Measurements from ENCODE around the gene PHYH.
"Not testable (repeated sequence)": the region's sequence is repeated elsewhere in the genome, so short reads cannot be mapped to it uniquely, and the experiment has no call there.

The PHYH gene

DNA sequence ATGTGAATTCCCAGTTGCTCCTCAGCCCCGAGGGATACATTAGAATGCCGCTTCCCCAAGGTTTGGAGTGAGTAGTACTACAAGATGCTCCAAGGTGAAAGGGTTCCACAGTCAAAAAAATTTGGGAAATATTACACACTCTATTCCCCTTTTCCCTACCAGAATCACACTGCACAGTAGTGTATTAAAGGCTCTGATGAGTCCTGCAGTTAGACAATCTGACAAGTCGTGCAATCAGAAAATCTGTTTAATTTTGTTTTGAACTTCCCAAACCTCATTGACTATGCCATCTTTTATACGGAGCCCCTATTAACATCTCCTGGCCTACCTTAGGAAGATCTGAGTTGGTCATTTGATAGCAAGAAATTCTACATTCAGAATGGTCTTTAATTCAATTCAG lies 52.1 kb downstream of the PHYH start:
- H3K4me3 ChIP-seq (ENCODE audit: low read depth, low read length): no peak overlapping the region
- no peak for TF ChIP-seq CTCF (IDR thresholded peaks at IDR 0.05; ENCODE audit: insufficient read depth, low read length, missing control alignments)
- ChIA-PET POLR2A (no interaction called here), CTCF (no interaction called here)
- no peak for DNase-seq (ENCODE audit: low read depth, low spot score)

DNA sequence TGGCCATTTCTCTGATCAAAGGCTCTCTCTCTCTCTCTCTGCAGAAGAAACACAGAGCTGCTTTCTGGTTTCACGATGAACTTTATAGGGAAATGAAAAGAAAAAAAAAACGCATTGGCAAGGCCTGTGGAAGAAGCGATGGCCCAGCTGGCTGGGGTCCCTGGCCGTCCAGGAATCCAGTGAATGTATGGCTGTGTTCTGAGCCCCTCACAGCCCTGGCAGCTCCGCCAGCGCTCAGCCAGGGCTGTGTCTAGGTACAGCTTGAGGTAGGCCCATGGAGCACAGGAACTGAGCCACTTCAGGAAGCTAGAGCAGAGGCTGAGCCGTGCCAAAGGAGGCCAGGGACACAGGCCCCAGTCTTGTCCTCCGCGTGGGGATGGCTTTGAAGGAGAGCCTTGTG lies 52.6 kb downstream of the PHYH start:
- ChIA-PET POLR2A (no interaction called here), CTCF (no interaction called here)
- no peak for TF ChIP-seq CTCF (IDR thresholded peaks at IDR 0.05; ENCODE audit: insufficient read depth, low read length, missing control alignments)
- no peak for DNase-seq (ENCODE audit: low read depth, low spot score)
- H3K4me3 ChIP-seq (ENCODE audit: low read depth, low read length): no peak overlapping the region

DNA sequence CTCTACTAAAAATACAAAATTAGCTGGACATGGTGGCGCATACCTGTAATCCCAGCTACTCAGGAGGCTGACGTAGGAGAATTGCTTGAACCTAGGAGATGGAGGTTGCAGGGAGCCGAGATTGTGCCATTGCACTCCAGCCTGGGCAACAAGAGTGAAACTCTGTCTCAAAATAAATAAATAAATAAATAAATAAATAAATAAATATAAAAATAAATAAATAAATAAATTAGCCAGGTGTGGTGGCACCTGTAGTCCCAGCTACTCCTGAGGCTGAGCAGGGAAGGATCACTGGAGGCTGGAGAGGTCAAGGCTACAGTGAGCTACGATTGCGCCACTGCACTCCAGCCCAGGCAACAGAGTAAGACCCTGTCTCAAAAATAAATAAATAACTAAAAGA lies 57.6 kb downstream of the PHYH start:
- POLR2A ChIA-PET; CTCF ChIA-PET; DNase-seq (ENCODE audit: low read depth, low spot score): not testable (repeated sequence)

DNA sequence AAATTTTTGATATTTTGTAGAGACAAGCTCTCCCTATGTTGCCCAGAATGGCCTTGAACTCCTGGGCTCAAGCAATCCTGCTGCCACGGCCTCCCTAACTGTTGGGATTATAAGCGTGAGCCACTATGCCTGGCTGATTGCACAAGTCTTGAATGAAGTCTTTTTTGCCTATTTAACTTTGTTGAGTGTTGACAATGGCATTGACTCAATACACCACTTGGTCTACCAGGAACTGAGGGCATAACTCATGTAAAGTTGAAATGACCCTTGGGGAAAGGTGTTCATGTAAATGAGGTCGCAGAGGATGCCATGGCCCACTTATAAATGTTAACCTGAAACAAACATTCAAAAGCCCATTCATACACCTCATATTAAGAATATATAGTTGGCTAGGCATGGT lies 58.3 kb downstream of the PHYH start:
- no peak for DNase-seq (ENCODE audit: low read depth, low spot score)
- TF ChIP-seq CTCF (IDR thresholded peaks at IDR 0.05; ENCODE audit: insufficient read depth, low read length, missing control alignments): no peak
- H3K4me3 ChIP-seq (ENCODE audit: low read depth, low read length): no peak overlapping the region
- ChIA-PET CTCF (no interaction called here), POLR2A (no interaction called here)

More for the DNA sequence above, 57.6 kb downstream of the PHYH start:
- not testable (repeated sequence) for H3K4me3 ChIP-seq (ENCODE audit: low read depth, low read length)

- TF ChIP-seq CTCF (IDR thresholded peaks at IDR 0.05; ENCODE audit: insufficient read depth, low read length, missing control alignments): no peak
- POLR2A ChIA-PET: no interaction called here
- DNase-seq (ENCODE audit: low read depth, low spot score): no peak
These were observed 59.9 kb downstream of the PHYH start for GRCh38 chr10:13239923-13240322.

GRCh38 chr10:13238271-13239077 lies 61.4 kb downstream of the PHYH start:
- TF ChIP-seq CTCF (IDR thresholded peaks at IDR 0.05; ENCODE audit: insufficient read depth, low read length, missing control alignments): no peak
- DNase-seq (ENCODE audit: low read depth, low spot score): no peak
- CTCF ChIA-PET: no interaction called here
- H3K4me3 ChIP-seq (ENCODE audit: low read depth, low read length): no peak overlapping the region
- POLR2A ChIA-PET: no interaction called here

More at GRCh38 chr10:13239923-13240322, 59.9 kb downstream of the PHYH start:
- H3K4me3 ChIP-seq (ENCODE audit: low read depth, low read length): no peak overlapping the region
- CTCF ChIA-PET: no interaction called here

DNA sequence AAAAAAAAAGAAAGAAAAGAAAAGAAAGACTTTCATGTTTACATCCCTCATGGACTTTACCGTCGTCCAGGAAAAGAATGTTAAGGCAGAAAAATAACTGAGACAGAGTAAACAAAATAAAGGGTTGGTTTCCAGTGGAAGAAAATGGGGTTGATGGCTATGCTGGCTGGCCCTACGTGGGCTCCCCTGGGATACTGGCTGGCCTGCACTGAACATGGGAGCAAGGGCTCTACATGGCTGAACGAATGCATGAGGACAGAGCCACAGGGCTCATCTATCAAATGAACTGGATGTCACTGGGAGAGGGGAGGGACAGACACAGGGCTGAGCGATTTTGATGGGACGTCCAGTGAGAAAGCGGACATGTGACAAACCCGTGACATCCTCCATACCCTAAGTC lies 63.2 kb downstream of the PHYH start:
- ChIA-PET POLR2A (no interaction called here), CTCF (no interaction called here)
- H3K4me3 ChIP-seq (ENCODE audit: low read depth, low read length): no peak overlapping the region
- no peak for DNase-seq (ENCODE audit: low read depth, low spot score)
- no peak for TF ChIP-seq CTCF (IDR thresholded peaks at IDR 0.05; ENCODE audit: insufficient read depth, low read length, missing control alignments)

DNA sequence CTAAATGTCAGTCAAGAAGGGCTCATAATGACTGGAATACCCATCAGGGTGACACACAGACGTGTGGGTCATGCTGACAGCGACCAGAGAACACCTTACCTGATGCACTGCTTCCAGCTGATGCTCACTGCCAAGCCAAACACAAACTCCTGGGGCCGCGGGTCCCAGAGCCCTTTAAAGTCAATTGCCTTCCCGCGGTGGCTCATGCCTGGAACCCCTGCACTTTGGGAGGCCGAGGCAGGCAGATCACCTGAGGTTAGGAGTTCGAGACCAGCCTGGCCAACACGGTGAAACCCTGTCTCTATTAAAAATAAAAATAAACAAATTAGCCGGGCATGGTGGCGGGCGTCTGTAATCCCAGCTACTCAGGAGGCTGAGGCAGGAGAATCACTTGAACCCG lies 65.1 kb downstream of the PHYH start:
- H3K4me3 ChIP-seq (ENCODE audit: low read depth, low read length); CTCF ChIA-PET; DNase-seq (ENCODE audit: low read depth, low spot score); POLR2A ChIA-PET: not testable (repeated sequence)
